Stimulated activated CD4-positive, alpha-beta T cell treated with anti-CD3 and anti-CD28 coated beads, TNF-alpha, amount 100 ng/mL, for 4 hours (primary cell): ENCODE measurements around the gene HDAC4.

Source experiments
- DNase-seq, 3 experiments: peaks; one replicate each; pipeline ENCODE4 v3.0.0-alpha.2; 2020; ENCODE audit warnings: low read depth in 3 of 3

HDAC4 gene

GRCh38 chr2:239369631-239370161 is 31.1 kb downstream of the HDAC4 start:
- DNase-seq = peak; percentile 23 to 62 (median 53)

- DNase-seq = no peak
Observed at GRCh38 chr2:239368906-239369552, 31.8 kb downstream of the HDAC4 start.

GRCh38 chr2:239368321-239368720 is 32.5 kb downstream of the HDAC4 start:
- no peak for DNase-seq

GRCh38 chr2:239366740-239367139 is 34.1 kb downstream of the HDAC4 start:
- no peak for DNase-seq

- no peak for DNase-seq
Observed at GRCh38 chr2:239365782-239366435, 34.9 kb downstream of the HDAC4 start.

- DNase-seq = no peak
Observed at GRCh38 chr2:239365071-239365781, 35.6 kb downstream of the HDAC4 start.

GRCh38 chr2:239363946-239364637 is 36.7 kb downstream of the HDAC4 start:
- DNase-seq = no peak

GRCh38 chr2:239362507-239362906 is 38.3 kb downstream of the HDAC4 start:
- no peak for DNase-seq

GRCh38 chr2:239361311-239361642 is 39.5 kb downstream of the HDAC4 start:
- no peak for DNase-seq

- DNase-seq = no peak
Observed at GRCh38 chr2:239360421-239361310, 40.2 kb downstream of the HDAC4 start.

- DNase-seq = no peak
Observed at GRCh38 chr2:239360008-239360407, 40.8 kb downstream of the HDAC4 start.

- no peak for DNase-seq
Observed at GRCh38 chr2:239359196-239359912, 41.5 kb downstream of the HDAC4 start.

- no peak for DNase-seq
Observed at GRCh38 chr2:239358062-239358754, 42.6 kb downstream of the HDAC4 start.

GRCh38 chr2:239355724-239356123 is 45.1 kb downstream of the HDAC4 start:
- DNase-seq = no peak

GRCh38 chr2:239355139-239355538 is 45.7 kb downstream of the HDAC4 start:
- no peak for DNase-seq

GRCh38 chr2:239354791-239355136 is 46.1 kb downstream of the HDAC4 start:
- no peak for DNase-seq

- no peak for DNase-seq
Observed at GRCh38 chr2:239354132-239354790, 46.6 kb downstream of the HDAC4 start.

- no peak for DNase-seq
Observed at GRCh38 chr2:239353692-239354091, 47.1 kb downstream of the HDAC4 start.

GRCh38 chr2:239351687-239352086 is 49.1 kb downstream of the HDAC4 start:
- DNase-seq = no peak
